A549 (cell line): ENCODE data around the gene LMBR1L.

ENCODE experiments used
- CTCF ChIP-seq: fragments of >200 bp; sonication (Bioruptor Twin); formaldehyde crosslinking; IDR thresholded peaks from 3 replicates; pipeline ENCODE4 v1.5.1; 2016
- EHF ChIP-seq: fragments of 250-450 bp; sonication (Bioruptor Pico); IDR thresholded peaks from 2 replicates; pipeline ENCODE4 v1.5.0; 2020; ENCODE audit warnings: mild to moderate bottlenecking
- HOXA7 ChIP-seq: fragments of 250-450 bp; sonication (Bioruptor Pico); IDR thresholded peaks from 2 replicates; pipeline ENCODE4 v1.5.0; 2020; ENCODE audit warnings: mild to moderate bottlenecking, moderate library complexity
- JUN ChIP-seq, 2 experiments: fragments of >200 bp; sonication (Bioruptor Twin); formaldehyde crosslinking; IDR thresholded peaks; 2 replicates in 1 of 2; 3 replicates in 1 of 2; pipeline ENCODE4 v1.6.1; 2016 to 2017
- NFE2L2 ChIP-seq: fragments of 150-350 bp; conservative IDR thresholded peaks from 2 replicates; pipeline ENCODE4 v1.6.1; 2014; ENCODE audit warnings: low read length
- RARB ChIP-seq: fragments of 250-450 bp; sonication (Bioruptor Pico); IDR thresholded peaks from 2 replicates; pipeline ENCODE4 v1.8.0; 2021; ENCODE audit warnings: mild to moderate bottlenecking, moderate library complexity

GRCh38 chr12:49091836-49092085 lies 18.9 kb downstream of the LMBR1L start:
- TF ChIP-seq CTCF = no peak
- no peak for TF ChIP-seq NFE2L2
- TF ChIP-seq JUN (IDR thresholded peaks at IDR 0.05) = no peak
- TF ChIP-seq RARB (CRISPR knock-in tag) = no peak
- TF ChIP-seq EHF = no peak
- no peak for TF ChIP-seq HOXA7 (CRISPR knock-in tag)
